Measurements from ENCODE around the gene IVD.
A peak's percentile ranks its signal among the peaks of the same experiment; 100 is the strongest.

IVD gene

DNA sequence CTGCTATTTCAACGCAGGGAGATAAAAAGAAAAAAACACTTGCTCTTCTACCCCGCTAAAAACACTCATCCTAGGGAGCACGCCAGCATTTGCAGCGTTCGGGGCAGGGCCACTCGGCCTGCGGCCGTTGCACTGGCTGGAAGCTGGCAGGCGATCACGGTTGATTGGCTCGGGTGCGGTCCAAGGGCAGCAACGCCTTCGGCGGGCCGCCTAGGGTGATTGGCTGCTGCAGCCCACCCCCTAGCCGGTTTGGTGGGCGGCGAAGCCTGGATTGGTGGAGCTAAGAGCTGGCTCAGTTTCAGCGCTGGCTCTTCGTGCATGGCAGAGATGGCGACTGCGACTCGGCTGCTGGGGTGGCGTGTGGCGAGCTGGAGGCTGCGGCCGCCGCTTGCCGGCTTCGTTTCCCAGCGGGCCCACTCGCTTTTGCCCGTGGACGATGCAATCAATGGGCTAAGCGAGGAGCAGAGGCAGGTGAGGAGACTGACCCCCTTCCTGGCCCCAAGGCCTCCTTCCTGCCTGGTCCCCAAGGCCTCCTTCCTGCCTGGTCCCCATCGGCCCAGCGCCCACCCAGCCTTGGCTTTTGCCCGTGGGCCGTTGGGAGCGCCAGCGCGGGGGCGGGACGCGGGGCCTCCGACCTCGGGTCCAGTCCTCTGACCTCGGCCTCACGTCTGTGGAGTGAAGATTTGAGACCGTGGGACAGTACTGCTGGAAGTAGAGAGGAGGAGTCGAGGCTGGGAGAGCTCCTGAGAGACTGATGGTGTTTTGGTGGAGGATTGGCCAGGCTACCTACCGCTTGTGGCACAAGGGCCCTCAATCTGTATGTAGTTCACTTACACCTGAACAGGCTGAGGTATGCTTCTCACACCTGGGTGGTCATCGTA lies at the start of gene IVD:
IVD (plus strand) TSS at position 295 of the 881 bp plus-strand sequence; CDS start at position 328, 33 bp downstream.
- peak; percentile 35 to 98 (median 95) for DNase-seq

DNA sequence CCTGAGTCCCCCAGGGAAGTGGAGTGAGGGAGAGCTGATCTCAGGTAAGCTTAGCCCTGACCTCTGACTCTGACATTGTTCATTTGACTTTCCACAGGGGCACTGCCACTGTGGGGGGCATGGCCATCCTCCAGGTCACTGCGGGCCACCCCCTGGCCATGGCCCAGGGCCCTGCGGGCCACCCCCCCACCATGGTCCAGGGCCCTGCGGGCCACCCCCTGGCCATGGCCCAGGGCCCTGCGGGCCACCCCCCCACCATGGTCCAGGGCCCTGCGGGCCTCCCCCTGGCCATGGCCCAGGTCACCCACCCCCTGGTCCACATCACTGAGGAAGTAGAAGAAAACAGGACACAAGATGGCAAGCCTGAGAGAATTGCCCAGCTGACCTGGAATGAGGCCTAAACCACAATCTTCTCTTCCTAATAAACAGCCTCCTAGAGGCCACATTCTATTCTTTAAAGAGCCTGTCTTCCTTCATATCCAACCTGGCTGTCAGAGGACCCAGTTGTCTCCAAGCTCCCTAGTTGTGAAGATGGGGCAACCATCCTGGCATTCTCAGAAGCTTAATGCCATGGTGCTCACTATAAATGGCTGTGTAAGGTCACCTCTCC lies 49.5 kb upstream of the IVD start:
- DNase-seq, result no peak

DNA sequence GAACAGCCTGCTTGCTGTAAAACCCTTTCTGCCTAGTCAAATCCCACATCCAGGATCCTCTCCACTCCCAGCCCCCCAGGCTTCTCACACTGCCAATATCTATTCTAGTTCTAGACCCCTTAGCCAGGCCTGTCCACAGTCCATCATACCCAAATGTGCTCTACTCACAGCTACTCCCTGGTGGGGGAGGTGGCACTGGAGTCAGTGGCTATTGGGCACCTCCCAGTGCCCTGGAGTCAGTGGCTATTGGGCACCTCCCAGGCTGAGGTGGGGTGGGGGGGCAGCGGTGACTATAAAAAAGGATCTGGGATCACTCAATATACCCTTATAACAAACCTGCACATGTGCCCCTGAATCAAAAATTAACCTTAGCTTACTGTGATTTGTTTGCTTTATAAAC lies 48.3 kb upstream of the IVD start:
- no peak for DNase-seq

DNA sequence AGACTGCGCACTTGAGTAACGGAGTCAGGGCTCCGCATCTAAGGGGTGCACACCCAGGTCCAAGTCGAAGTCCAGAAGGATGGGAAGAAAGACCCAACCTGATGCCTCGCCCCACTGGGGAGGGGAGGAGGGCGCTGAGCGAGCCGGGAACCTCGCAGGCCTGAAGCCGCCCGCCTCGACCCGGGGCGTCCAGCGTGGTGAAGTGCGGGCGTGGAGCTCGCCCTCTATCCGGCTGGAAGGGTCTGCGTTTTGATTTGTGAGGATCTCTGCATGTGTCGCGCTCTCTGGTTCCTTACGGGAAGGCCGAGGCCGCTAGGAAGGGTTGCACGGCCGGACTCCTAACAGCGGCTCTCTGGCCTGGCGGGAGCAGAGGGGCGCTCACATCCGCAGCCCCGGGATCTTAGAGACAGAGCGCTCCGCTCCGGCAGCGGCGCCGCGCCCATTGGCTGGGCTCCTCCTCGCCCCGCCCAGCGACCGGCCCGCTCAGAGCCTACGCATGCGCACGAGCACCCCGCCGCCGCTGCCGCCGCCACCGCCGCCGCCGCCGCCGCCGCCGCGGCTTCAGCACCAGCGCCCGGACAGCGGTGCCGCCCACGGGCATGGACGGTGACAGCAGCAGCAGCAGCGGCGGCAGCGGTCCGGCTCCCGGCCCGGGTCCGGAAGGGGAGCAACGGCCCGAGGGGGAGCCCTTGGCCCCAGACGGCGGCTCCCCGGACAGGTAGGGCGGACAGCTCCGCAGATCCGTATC lies 47.7 kb upstream of the IVD start, which contains the start of gene DISP2:
DISP2 (plus strand) TSS at position 497 of the 748 bp plus-strand sequence; CDS start at position 600, 103 bp downstream.
- DNase-seq, result peak in 50 of 51 donors; percentile 36 to 89 (median 77)

DNA sequence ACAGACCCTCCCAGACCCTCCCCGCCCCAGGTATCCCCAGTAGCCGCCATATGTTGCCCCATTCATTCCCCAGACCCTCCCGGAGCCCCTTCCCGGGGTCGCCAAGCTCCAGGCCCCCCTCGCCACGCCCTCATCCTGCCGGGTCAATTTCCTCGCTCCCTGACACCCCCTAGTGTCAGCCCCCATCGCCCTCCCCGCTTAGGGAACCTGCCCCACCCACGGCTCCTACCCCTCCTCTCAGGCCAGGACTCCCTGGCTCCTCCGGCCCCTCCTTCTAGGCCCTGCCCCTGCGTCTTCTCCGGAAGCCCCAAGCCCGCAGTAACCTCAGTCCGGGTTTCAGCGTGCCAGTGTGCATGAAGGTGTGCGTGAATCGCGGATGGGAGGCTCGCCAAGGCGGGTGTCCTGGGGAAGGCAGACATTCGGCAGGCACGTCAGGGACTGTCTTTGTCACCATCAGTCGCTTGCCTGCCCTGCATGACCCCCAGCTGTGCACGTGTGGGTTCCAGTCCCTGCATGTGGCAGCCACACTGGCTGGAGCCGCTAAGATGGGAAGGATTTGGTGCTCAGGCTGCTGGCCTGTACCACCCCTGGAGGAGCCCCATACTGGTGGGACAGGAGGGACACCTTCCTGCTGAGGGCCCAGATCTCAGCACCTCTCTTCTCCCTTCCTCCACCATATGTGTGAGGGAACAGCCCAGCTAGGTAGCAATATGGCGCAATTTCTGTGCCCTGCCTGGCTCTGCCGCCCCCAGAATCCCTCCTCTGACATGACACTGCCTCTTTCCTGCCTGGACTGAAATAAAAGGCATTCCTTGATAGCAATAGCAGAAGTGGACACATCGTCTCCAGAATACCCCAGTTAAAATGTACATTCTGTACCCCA lies 46.9 kb upstream of the IVD start:
- DNase-seq, result peak in 15 of 51 donors; percentile 28 to 58 (median 41)

DNA sequence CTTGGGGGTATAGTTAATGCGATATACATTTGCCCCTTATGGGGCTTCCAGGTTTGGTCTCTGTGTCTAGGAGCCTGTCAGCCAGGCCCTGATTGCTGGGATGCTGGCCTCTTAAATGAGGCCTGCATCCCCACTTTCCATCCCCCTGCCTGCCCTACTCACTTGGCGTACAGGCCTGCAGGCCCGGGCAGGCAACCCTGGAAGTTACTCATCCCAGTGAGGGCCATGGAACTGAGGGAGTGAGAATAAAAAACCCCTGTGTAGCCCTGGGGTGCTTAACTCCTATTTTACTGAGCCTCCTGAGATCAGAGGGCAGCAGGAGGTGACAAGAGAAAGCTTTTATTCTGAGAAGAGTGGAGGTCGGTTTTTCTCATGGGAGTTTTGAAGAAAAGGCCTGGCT lies 45.6 kb upstream of the IVD start:
- no peak for DNase-seq

DNA sequence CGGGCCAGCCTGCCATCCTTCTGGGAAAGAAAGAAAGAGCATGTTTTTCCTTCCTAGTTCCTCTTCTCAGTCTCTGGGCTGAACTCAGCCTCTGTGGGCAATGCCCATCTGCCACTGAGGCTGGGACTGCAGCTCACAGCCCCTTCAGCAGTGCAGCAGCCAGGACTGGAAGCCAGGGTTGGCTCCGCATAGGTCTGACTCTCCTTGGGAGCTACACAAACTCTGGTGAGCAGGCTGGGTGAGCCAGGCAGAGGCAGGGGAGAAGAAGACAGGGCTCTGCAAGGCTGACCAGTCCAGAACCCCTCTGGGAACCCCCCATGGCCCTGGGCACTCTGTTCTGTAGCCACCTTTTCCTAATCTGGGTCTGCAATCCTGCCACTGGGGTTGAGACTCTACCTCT lies 44.0 kb upstream of the IVD start:
- no peak for DNase-seq

DNA sequence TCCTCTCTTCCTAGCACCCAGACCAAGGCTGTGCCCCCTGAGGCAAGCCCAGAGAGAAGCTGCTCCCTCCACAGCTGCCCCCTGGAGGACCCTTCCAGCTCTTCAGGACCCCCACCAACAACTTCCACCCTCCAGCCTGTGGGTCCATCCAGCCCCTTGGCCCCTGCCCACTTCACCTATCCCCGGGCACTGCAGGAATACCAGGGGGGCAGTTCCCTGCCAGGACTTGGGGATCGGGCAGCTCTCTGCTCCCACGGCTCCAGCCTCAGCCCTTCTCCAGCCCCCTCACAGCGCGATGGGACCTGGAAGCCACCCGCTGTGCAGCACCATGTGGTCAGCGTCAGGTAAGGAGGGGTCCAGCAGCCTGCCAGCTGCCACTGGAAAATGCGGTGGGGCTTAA lies 42.0 kb upstream of the IVD start:
- DNase-seq, result no peak

DNA sequence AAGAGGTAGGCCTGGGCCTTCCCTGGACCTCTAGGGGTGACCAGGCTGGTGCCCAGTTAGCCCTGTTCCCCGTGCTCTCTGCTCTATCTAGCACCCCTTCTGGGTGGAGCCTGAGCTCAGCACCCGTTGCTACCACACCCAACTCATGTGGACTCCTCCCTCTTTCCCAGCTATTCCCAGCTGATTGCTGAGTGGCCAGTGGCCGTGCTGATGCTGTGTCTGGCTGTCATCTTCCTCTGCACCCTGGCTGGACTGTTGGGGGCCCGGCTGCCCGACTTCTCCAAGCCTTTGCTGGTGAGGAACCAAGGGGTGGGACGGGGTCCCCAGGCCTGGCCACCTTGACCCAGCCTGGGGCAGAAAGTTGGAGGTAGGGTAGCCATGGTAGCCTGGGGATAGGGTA lies 41.3 kb upstream of the IVD start:
- DNase-seq, result no peak

DNA sequence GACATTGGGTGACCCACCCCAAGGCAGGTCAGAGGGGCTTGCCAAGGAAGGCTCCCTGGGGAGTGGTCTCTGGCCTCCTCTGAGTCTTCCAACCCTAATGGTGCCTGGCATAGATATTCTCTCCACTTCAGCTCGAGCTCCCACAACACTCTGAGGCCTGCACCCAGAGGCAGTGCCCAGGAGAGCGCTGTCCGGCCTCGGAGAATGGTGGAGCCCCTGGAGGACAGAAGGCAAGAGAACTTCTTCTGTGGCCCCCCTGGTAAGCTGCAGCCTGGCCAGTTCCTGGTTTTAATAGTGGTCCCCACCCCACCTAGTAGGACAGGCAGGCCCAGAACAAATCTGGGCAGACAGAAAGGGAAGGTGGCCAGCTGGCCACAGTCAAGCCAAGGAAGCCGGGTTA lies 40.6 kb upstream of the IVD start:
- DNase-seq, result no peak

DNA sequence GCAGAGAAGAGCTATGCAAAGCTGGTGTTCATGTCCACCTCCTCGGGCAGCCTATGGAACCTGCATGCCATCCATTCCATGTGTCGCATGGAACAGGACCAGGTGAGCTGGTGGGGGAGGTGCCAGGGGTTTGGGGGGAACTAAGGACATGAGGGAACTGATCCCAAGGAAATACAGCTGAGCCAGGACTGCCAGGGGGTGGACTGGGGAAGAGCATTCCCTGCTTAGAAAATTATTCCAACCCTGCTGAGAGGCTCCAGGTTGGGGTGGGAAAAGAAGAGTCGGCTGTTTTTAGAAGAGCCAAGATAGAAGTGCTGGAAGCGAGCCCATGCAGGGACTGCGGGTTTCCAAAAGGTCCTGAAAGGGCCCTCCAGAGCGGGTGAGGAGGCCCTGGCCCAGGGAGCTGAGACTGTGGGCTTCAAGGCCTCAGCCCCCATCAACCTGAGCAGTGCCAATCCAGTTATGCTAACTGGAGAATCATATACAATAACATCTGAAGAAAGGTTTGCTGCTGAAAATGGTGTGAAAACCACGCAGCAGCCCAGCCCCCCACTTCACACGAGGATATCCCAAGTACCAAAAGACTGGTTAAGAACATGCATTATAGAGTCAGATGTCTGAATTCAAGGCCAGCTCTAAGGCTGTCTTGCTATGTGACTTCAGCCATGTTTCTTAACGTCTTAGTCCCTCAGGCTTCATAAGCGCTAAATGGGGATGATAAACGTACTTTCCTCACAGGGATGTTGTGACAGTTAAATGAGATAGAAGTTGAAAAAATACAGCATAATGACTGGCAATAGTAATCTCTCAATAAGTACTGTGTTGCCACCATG lies 39.8 kb upstream of the IVD start:
- no peak for DNase-seq

DNA sequence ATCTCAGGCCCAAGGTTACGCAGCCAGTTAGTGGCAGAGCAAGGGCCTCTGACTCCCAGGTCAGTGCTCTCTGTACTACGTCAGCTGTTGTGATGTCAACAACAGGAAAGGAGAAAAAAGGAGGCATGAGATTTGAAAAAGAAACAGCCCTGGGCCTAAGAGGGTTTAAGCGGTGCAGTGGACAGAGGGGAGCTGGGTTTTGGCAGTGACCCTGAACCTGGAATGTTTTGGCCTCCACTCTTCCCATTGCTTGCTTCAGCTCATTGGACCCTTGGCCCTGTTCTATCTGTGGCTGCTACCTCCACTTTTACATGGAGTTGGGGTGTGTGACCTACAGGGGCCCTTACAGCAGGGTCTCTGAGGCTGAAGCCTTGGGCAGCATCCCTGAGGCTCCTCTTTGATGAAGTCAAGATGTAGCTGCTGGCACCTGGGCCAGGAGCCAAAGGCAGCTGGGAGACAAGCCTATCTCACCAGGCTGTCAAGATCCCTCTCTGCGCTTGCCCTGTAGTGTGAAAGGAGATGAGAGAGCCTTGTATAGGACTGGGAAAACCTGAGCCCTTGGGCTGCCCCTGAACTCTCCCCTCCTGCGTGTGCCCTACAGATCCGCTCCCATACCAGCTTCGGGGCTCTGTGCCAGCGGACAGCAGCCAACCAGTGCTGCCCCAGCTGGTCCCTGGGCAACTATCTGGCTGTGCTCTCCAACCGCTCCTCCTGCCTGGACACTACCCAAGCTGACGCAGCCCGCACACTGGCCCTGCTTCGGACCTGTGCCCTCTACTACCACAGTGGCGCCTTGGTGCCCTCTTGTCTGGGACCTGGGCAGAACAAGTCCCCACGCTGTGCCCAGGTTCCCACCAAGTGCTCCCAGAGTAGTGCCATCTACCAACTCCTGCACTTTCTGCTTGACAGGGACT lies 38.9 kb upstream of the IVD start:
- peak in 47 of 51 donors; percentile 14 to 82 (median 53) for DNase-seq

DNA sequence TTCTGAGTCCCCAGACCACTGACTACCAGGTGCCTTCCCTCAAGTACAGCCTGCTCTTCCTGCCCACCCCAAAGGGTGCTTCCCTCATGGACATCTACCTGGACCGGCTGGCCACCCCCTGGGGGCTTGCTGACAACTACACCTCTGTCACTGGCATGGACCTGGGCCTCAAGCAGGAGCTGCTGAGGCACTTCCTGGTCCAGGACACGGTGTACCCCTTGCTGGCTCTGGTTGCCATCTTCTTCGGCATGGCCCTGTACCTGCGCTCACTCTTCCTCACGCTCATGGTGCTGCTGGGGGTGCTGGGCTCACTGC lies 38.3 kb upstream of the IVD start:
- no peak for DNase-seq

DNA sequence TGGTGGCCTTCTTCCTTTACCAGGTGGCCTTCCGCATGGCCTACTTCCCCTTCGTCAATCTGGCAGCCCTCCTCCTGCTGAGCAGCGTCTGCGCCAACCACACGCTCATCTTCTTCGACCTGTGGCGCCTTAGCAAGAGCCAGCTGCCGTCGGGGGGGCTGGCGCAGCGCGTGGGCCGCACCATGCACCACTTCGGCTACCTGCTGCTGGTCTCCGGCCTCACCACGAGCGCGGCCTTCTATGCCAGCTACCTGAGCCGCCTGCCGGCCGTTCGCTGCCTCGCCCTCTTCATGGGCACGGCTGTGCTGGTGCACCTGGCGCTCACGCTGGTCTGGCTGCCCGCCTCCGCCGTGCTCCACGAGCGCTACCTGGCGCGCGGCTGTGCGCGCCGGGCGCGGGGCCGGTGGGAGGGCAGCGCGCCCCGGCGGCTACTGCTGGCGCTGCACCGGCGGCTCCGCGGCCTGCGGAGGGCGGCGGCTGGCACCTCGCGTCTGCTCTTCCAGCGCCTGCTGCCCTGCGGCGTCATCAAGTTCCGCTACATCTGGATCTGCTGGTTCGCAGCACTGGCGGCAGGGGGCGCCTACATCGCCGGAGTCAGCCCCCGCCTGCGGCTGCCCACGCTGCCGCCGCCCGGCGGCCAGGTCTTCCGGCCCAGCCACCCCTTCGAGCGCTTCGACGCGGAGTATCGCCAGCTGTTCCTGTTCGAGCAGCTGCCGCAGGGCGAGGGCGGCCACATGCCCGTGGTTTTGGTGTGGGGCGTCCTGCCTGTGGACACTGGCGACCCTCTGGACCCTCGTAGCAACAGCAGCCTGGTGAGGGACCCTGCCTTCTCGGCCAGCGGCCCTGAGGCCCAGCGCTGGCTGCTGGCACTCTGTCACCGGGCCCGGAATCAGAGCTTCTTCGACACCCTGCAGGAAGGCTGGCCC lies 37.6 kb upstream of the IVD start:
- DNase-seq, result peak in 43 of 51 donors; percentile 15 to 80 (median 49)

DNA sequence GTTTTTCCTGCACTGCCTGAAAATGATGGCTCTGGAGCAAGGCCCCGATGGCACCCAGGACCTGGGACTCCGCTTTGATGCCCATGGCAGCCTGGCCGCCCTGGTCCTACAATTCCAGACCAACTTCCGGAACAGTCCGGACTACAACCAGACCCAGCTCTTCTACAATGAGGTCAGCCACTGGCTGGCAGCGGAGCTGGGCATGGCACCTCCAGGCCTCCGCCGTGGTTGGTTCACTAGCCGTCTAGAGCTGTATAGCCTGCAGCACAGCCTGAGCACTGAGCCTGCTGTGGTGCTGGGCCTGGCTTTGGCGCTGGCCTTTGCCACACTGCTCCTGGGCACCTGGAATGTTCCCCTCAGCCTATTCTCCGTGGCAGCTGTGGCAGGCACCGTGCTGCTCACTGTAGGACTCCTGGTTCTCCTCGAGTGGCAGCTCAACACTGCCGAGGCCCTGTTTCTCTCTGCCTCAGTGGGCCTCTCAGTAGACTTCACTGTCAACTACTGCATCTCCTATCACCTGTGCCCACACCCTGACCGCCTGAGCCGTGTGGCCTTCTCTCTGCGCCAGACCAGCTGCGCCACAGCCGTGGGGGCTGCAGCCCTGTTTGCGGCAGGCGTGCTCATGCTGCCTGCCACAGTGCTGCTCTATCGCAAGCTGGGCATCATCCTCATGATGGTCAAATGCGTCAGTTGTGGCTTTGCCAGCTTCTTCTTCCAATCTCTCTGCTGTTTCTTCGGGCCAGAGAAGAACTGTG lies 36.7 kb upstream of the IVD start:
- no peak for DNase-seq

DNA sequence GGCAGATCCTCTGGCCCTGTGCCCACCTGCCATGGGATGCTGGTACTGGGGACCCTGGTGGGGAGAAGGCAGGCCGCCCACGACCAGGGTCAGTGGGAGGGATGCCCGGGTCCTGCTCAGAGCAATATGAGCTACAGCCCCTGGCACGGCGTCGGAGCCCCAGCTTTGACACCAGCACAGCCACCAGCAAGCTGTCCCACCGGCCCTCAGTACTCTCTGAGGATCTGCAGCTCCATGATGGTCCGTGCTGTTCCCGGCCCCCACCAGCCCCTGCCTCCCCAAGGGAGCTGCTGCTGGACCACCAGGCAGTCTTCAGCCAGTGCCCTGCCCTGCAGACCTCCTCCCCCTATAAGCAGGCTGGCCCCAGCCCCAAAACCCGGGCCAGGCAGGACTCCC lies 36.1 kb upstream of the IVD start:
- no peak for DNase-seq

DNA sequence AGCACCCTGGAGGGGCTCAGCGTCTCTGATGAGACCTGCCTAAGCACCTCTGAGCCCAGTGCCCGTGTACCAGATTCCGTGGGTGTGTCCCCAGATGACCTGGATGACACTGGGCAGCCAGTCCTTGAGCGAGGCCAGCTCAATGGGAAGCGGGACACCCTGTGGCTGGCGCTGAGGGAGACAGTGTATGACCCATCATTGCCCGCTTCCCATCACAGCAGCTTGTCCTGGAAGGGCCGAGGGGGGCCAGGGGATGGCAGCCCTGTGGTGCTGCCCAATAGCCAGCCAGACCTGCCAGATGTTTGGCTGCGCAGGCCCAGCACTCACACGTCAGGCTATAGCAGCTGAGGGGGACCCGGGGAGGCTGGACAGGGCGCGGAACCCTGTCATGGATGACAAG lies 35.6 kb upstream of the IVD start:
- DNase-seq, result no peak
